ENCODE results near the gene UNC119B. TPM values are rescaled to one million over a fixed set of nuclear protein-coding genes. Genes with fewer than 3 reads are reported as not detected.

The UNC119B gene
- total RNA-seq, 4 donors from 2014 or later: 16.8 to 23.5 (median 18.1) TPM

- no peak overlapping the region for H3K4me3 ChIP-seq
- no peaks in the 10 kb centered on the region for H3K27me3 ChIP-seq
- H3K9me3 ChIP-seq: no peaks in the 10 kb centered on the region
- no peak for TF ChIP-seq CTCF (IDR thresholded peaks at IDR 0.05)
- no peak for TF ChIP-seq POLR2A (IDR thresholded peaks at IDR 0.05)
- no peak for DNase-seq
- no peak overlapping the region for H3K27ac ChIP-seq
- H3K4me1 ChIP-seq: no peaks in the 10 kb centered on the region
- H3K36me3 ChIP-seq: peaks cover 0 to 28% (median 0%) of the 10 kb centered on the region in 3 donors
Measured at GRCh38 chr12:120739031-120739762, 28.9 kb downstream of the UNC119B start.

- DNase-seq: no peak
- Histone ChIP-seq H3K4me3 (no peak overlapping the region), H3K27ac (no peak overlapping the region), H3K36me3 (peaks cover 0 to 28% (median 0%) of the 10 kb centered on the region in 3 donors), H3K4me1 (no peaks in the 10 kb centered on the region), H3K27me3 (no peaks in the 10 kb centered on the region), H3K9me3 (no peaks in the 10 kb centered on the region)
- TF ChIP-seq CTCF (IDR thresholded peaks at IDR 0.05) (no peak), POLR2A (IDR thresholded peaks at IDR 0.05) (no peak)
Measured at GRCh38 chr12:120739821-120740613, 29.8 kb downstream of the UNC119B start.

- no peak for TF ChIP-seq POLR2A (IDR thresholded peaks at IDR 0.05)
- no peak for TF ChIP-seq CTCF (IDR thresholded peaks at IDR 0.05)
- no peak for DNase-seq
- Histone ChIP-seq H3K27ac (no peak overlapping the region), H3K36me3 (peaks cover 0 to 28% (median 0%) of the 10 kb centered on the region in 3 donors), H3K4me3 (no peak overlapping the region), H3K9me3 (no peaks in the 10 kb centered on the region), H3K4me1 (no peaks in the 10 kb centered on the region), H3K27me3 (no peaks in the 10 kb centered on the region)
Measured at GRCh38 chr12:120740871-120741270, 30.6 kb downstream of the UNC119B start.

- DNase-seq: no peak
- H3K27me3 ChIP-seq: no peaks in the 10 kb centered on the region
- no peaks in the 10 kb centered on the region for H3K4me1 ChIP-seq
- H3K9me3 ChIP-seq: no peaks in the 10 kb centered on the region
- no peak for TF ChIP-seq POLR2A (IDR thresholded peaks at IDR 0.05)
- TF ChIP-seq CTCF (IDR thresholded peaks at IDR 0.05): no peak
- peaks cover 0 to 23% (median 0%) of the 10 kb centered on the region in 3 donors for H3K36me3 ChIP-seq
- no peak overlapping the region for H3K4me3 ChIP-seq
- no peak overlapping the region for H3K27ac ChIP-seq
Measured at GRCh38 chr12:120741476-120742421, 31.5 kb downstream of the UNC119B start.

- no peak for DNase-seq
Measured at GRCh38 chr12:120744922-120745493, 34.8 kb downstream of the UNC119B start.

More at GRCh38 chr12:120744922-120745493, 34.8 kb downstream of the UNC119B start:
- Histone ChIP-seq H3K36me3 (peaks cover 0 to 2% (median 0%) of the 10 kb centered on the region in 3 donors), H3K4me3 (no peak overlapping the region), H3K27ac (no peak overlapping the region), H3K27me3 (no peaks in the 10 kb centered on the region), H3K4me1 (no peaks in the 10 kb centered on the region), H3K9me3 (no peaks in the 10 kb centered on the region)
- TF ChIP-seq POLR2A (IDR thresholded peaks at IDR 0.05) (no peak), CTCF (IDR thresholded peaks at IDR 0.05) (no peak)

Measured in Peyer's patch (tissue), 4 donors.